Right lobe of liver (tissue), 6 donors: Measurements from ENCODE around the gene KDM7A. TPM values are rescaled to one million over a fixed set of nuclear protein-coding genes. Genes with fewer than 3 reads are reported as not detected.

Source experiments
- ATAC-seq, 4 donors: fragments of 200-7000 bp; cut with Tn5 transposase; one replicate each; pipeline ENCODE4 v1.9.1; 2020; ENCODE audit warnings: mild to moderate bottlenecking in 4 of 4, moderate library complexity in 4 of 4
- DNase-seq, 3 donors: peaks; one replicate each; pipeline ENCODE4 v3.0.0-alpha.2; 2020
- H3K27ac ChIP-seq, 3 donors: fragments of 200-600 bp; one replicate each; pipeline ENCODE4 v1.8.0; 2022
- H3K27me3 ChIP-seq, 2 donors: fragments of 200-600 bp; one replicate each; pipeline ENCODE4 v1.8.0; 2022
- H3K36me3 ChIP-seq, 4 donors: fragments of 200-600 bp; sonication (generic) in 1 of 4; one replicate each; pipeline versions ENCODE4 v1.5.1 to v1.8.0; 2017 to 2022; ENCODE audit warnings: control low read depth in 1 of 4
- H3K4me1 ChIP-seq, 4 donors: fragments of 200-600 bp; sonication (generic) in 1 of 4; one replicate each; pipeline versions ENCODE4 v1.5.1 to v1.8.0; 2017 to 2022; ENCODE audit warnings: control low read depth in 1 of 4
- H3K4me3 ChIP-seq, 3 donors: fragments of 200-600 bp; one replicate each; pipeline ENCODE4 v1.8.0; 2022
- H3K9me3 ChIP-seq, 4 donors: fragments of 200-600 bp; sonication (generic) in 1 of 4; one replicate each; pipeline versions ENCODE4 v1.5.1 to v1.8.0; 2017 to 2022; ENCODE audit warnings: control low read depth in 1 of 4
- POLR2A ChIP-seq: fragments of 450-650 bp; IDR thresholded peaks from one replicate; pipeline ENCODE4 v1.6.1; 2017; ENCODE audit warnings: antibody characterized with exemption, mild to moderate bottlenecking
- WGBS: methylation state at CpG from one replicate; pipeline ENCODE4 v1.1.6; 2018; ENCODE audit warnings: low coverage, low lambda C conversion rate; ENCODE audit not compliant: insufficient coverage; ENCODE audit errors: missing lambda C conversion rate; 5-methylcytosine and 5-hydroxymethylcytosine counted together
- intact Hi-C, 2 donors: fragments of 100-400 bp; cut with DNase I; formaldehyde crosslinking; loops; one replicate each; pipeline versions ENCODE4 v1.11.2 to v1.14.1; 2022
- total RNA-seq, 6 experiments: library from RNA; depleted of rRNA in 2 of 6; stranded (reverse); fragments of >200 nt in 2 of 6; fragmentation: NEBNext Ultra II Directional in 3 of 6; extraction: Animal tissue kit (Norgen Biotek cat#: 25700) in 3 of 6; gene quantifications; one replicate each; pipeline versions ENCODE4 v1.1.0 to v1.2.4, GENCODE V29; 2016 to 2023
- TF ChIP-seq, protein P1 (sequence below), 4 donors: fragments of 200-600 bp in 3 of 4; fragments of 450-650 bp in 1 of 4; IDR thresholded peaks; one replicate each; pipeline versions ENCODE4 v1.5.1 to v1.8.0; 2016 to 2022; ENCODE audit warnings: antibody characterized with exemption in 4 of 4, mild to moderate bottlenecking in 2 of 4
- donor health status: DM: no; HTN: yes; CAD: no.
- donor health status: DM: no; HTN: no; CAD: no.
- donor health status: DM: no; HTN: no; CAD: no.
- donor health status: DM: no; HTN: yes; CAD: no.
- donor health status: DM: no; HTN: yes; CAD: no.

The KDM7A gene
- total RNA-seq, 6 experiments from 2014 or later: 3.7 to 10.7 (median 6.8) TPM

DNA sequence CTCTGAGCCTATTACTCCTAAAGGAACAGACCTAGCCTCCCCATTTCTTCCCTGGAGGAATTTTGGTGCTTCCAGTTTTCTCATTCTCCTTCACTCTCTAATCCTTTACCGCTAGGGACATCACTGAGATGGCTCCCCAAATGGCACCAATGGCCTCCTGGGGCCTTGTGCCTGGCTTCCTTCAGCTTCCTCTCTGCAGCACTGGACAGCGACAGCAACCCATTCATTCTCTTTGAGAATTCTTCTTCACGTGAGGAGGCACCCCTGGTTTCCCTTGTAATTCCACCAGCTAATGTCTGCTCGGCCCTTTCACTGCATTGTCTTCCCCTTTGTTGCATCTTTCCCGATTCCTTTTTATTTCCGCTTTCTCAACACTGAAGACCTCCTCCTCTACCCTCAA lies 24.6 kb upstream of the KDM7A start:
- H3K4me1 ChIP-seq: no peaks in the 10 kb centered on the region
- no peak overlapping the region for H3K4me3 ChIP-seq
- no peak for TF ChIP-seq POLR2A
- TF ChIP-seq, protein P1, sequence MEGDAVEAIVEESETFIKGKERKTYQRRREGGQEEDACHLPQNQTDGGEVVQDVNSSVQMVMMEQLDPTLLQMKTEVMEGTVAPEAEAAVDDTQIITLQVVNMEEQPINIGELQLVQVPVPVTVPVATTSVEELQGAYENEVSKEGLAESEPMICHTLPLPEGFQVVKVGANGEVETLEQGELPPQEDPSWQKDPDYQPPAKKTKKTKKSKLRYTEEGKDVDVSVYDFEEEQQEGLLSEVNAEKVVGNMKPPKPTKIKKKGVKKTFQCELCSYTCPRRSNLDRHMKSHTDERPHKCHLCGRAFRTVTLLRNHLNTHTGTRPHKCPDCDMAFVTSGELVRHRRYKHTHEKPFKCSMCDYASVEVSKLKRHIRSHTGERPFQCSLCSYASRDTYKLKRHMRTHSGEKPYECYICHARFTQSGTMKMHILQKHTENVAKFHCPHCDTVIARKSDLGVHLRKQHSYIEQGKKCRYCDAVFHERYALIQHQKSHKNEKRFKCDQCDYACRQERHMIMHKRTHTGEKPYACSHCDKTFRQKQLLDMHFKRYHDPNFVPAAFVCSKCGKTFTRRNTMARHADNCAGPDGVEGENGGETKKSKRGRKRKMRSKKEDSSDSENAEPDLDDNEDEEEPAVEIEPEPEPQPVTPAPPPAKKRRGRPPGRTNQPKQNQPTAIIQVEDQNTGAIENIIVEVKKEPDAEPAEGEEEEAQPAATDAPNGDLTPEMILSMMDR (IDR thresholded peaks at IDR 0.05): no peak
- H3K27me3 ChIP-seq: no peaks in the 10 kb centered on the region
- H3K36me3 ChIP-seq: no peaks in the 10 kb centered on the region
- no peak for DNase-seq
- 79% methylated on average over 6 of the region's 6 CpGs for WGBS
- H3K9me3 ChIP-seq: no peaks in the 10 kb centered on the region
- intact Hi-C loops: no loop called here
- ATAC-seq: no peak
- H3K27ac ChIP-seq: no peak overlapping the region

DNA sequence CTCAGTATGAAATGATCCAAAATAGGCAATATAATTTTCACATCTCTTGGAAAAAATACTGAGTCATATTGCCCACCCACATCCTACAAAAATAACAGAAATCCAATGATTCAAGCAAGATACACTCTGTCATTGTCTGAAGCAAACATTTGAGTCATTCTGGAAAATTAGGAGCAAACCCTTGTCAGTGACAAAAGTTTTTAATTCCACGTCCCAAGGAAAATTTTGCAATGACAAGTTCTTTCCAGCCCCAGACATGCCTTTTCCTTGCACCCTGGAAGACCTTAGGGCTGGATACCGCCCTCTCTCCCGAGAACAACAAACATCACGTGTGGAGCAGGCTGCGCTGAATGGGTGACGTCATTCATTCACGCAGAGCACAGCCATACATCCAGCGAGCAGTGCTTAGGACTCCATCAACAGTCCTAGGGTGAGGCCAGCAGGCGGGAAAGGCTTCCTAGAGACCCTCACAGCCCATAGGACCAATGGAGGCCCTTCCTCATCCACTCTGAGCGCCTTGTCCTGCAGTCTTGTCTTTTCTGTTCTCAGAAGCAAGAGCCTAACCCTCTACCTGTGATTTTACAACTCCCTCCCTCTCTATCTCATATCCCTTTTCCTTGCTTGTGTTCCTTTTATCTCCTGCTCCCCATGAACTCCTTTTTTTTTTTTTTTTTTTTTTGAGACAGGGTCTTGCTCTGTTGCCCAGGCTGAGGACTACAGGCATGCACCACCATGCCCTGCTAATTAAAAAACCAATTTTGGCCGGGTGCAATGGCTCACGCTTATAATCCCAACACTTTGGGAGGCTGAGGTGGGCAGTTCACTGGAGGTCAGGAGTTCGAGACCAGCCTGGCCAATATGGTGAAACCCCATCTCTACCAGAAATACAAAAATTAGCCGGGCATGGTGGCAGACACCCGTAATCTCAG lies 23.5 kb upstream of the KDM7A start:
- ATAC-seq (peak in 1 of 4 donors; percentile 27), DNase-seq (no peak)
- H3K4me3 ChIP-seq: no peak overlapping the region
- H3K36me3 ChIP-seq: no peaks in the 10 kb centered on the region
- H3K27me3 ChIP-seq: no peaks in the 10 kb centered on the region
- H3K27ac ChIP-seq: no peak overlapping the region
- intact Hi-C loops: no loop called here
- H3K4me1 ChIP-seq: no peaks in the 10 kb centered on the region
- TF ChIP-seq, protein P1 (IDR thresholded peaks at IDR 0.05): no peak
- TF ChIP-seq POLR2A: no peak
- no peaks in the 10 kb centered on the region for H3K9me3 ChIP-seq
- 83% methylated on average over 7 of the region's 15 CpGs for WGBS

DNA sequence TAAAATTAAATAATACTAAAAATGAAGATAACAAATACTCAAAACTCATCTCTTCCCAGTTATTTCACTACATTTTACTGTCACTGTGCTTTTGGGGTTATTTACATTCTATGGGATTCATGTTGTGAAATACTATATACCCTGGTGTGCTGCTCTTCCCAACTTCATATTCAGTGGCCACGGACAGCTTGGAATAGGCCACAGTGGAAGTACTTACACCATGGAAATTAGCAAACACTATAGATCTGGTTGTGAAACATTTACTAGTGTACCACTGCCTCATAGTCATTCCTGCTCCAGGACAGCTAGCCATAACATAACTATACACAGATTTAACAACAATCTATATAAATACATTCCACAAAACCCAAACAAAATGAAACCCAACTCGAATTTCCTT lies 21.2 kb upstream of the KDM7A start:
- intact Hi-C loops: no loop called here
- Histone ChIP-seq H3K27me3 (no peaks in the 10 kb centered on the region), H3K4me3 (no peak overlapping the region), H3K4me1 (no peaks in the 10 kb centered on the region), H3K27ac (no peak overlapping the region), H3K36me3 (no peaks in the 10 kb centered on the region), H3K9me3 (no peaks in the 10 kb centered on the region)
- no peak for TF ChIP-seq POLR2A
- TF ChIP-seq, protein P1 (IDR thresholded peaks at IDR 0.05): no peak
- 73% methylated on average over 2 of the region's 2 CpGs for WGBS
- ATAC-seq: no peak
- no peak for DNase-seq

DNA sequence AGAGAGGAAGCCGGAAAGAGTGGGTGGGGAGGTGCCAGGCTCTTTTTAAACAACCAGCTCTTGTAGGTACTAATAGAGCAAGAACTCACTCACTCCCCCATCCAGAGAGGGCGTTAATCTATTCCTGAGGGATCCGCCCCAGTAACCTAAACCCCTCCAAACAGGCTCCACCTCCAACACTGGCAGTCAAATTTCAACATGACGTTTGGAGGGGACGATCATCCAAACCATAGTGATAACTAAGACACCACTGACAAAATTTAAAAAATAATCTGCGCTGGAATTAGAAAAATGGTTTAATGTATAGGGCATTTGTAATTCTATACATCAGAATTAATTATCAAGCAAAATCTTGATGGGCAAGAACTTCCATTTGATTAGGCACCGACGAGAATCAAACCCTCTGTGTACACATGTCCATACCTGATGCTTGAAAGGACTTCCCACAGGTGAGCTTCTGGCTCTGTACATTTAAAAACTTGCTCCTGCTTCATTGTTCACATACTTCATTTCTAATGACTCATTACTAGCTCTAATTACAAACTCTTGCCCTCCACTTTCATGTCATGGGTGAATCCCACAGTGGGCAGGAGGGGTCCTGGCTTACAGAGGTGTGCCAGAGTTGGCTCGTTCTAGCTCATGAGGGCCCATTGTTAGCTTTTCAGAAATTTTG lies 20.6 kb upstream of the KDM7A start:
- intact Hi-C loops: no loop called here
- no peak overlapping the region for H3K27ac ChIP-seq

More for the DNA sequence above, 20.6 kb upstream of the KDM7A start:
- Histone ChIP-seq H3K4me3 (no peak overlapping the region), H3K27me3 (no peaks in the 10 kb centered on the region), H3K9me3 (no peaks in the 10 kb centered on the region), H3K4me1 (no peaks in the 10 kb centered on the region), H3K36me3 (no peaks in the 10 kb centered on the region)
- no peak for TF ChIP-seq POLR2A
- TF ChIP-seq, protein P1 (IDR thresholded peaks at IDR 0.05): no peak
- WGBS: 81% methylated on average over 7 of the region's 9 CpGs
- DNase-seq: no peak
- no peak for ATAC-seq
